ENCODE results near the gene DCUN1D3.
"Not testable (repeated sequence)": the region's sequence is repeated elsewhere in the genome, so short reads cannot be mapped to it uniquely, and the experiment has no call there.

DCUN1D3 gene

DNA sequence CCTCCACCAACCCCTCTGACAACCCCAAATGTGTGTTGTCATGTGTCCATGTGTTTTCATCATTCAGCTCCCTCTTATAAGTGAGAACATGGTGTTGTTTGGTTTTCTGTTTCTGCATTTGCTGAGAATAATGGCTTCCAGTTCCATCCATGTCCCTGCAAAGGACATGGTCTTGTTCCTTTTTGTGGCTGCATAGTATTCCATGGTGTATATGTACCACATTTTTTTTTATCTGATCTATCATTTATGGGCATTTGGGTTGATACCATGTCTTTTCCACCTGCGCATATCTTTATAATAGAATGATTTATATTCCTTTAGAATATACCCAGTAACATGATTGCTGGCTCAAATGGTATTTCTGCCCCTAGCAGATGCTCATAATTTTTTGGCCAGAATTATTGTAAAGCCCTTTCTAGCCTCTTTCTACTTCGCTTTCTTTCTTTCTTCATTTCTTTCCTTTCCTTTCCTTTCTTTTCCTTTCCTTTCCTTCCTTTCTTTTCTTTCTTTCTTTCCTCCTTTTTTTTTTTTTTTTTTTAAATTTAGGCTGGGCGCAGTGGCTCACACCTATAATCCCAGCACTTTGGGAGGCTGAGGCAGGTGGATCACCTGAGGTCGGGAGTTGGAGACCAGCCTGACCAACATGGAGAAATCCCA, 81.1 kb downstream of the DCUN1D3 start:
- no peak for DNase-seq

DNA sequence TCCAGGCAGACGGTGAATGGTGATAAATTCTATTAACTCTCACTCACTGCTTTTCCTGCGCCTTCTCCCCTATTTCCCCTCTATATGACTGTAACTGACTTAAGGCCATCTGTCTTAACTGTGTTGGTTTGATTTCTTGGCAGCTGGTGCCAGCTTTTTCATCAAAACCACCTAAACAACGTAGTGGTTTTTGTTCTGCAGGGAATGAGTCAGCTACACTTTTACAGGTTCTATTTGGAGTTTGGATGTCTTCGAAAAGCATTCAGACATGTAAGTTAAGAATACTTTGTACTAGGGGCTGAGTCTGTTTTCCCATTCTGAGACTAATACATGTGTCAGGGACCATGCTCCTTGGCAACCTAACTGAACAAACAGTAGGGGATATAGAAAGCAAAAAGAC, 85.4 kb downstream of the DCUN1D3 start:
- DNase-seq: no peak

DNA sequence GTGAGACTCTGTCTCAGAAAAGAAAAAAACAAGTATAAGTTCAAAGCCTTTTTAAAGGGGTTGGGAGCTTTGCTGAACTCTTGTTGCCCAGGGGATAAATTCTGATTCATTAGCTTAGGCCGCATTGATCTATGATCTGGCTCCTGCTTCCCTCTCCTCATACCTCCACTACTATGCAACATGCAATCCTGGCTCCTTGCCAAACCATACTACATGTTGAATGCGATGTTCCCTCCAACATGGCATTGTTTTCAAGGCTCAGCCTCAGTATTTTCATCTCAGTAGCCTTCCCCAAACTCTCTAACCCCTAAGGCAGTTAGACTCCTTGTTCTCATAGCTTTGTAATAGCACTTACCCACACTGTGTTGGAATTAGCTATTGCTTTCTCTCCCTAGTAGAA, 87.6 kb downstream of the DCUN1D3 start:
- DNase-seq: no peak

GRCh38 chr16:20811889-20812439, 88.2 kb downstream of the DCUN1D3 start:
- no peak for DNase-seq

GRCh38 chr16:20807862-20808261, 92.3 kb downstream of the DCUN1D3 start:
- DNase-seq: no peak

DNA sequence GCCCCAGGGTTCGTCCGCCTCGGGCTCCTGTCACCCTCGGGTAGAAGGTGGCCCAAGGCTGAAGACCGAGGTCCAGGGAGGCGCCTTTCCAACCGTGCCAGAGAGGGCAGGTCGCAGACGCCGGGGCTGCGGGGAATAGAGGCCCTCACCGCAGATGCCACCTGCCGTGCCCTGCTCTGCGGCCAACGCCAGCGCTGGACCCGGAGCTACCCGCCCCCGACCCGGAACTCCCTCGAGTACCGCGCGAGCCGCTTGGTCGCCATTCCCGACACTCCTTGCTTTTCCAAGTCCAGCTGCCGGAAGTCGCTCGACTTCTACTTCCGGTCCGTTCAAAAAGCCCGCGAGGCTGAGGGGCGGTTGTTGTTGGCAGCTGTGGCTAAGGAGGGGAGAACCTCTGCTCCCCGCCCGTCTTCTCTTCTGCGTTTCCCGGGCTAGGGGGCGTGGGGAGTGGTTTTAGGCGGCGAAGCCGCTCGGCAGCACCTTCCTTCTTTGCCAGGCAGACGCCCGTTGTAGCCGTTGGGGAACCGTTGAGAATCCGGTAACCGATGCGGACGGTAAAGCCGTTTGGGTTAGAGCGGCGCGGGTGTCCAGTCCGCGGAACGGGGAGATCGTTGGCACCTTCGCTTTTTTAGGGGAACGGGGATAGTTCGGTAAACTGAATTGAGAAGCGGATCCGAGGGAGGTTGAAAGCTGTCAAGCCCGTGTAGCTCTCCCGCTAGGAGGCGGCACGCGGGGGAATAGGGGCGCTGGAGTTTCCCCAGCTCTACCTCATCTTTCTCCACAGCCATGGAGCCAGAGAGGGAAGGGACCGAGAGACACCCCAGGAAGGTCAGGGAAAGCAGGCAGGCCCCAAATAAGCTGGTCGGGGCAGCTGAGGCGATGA, 93.7 kb downstream of the DCUN1D3 start, which contains the start of the genes ERI2 and REXO5:
TSS of gene ERI2 (minus strand) at position 305 of the 883 bp plus-strand sequence. CDS start at position 263, 42 bp downstream.
TSS of gene REXO5 (plus strand) at position 360 of the 883 bp plus-strand sequence. CDS start at position 787, 427 bp downstream.
- peak; percentile 81 for DNase-seq

GRCh38 chr16:20805684-20806167, 94.4 kb downstream of the DCUN1D3 start:
- DNase-seq: not testable (repeated sequence)
